GM21390 (cell line): ENCODE data around the gene SMAGP.
"Not testable (repeated sequence)": the region's sequence is repeated elsewhere in the genome, so short reads cannot be mapped to it uniquely, and the experiment has no call there.

Source experiments
- ATAC-seq: cut with Tn5 transposase; IDR thresholded peaks from one replicate; pipeline ENCODE4 v1.9.1; 2021; ENCODE audit not compliant: unreplicated experiment

SMAGP gene

DNA sequence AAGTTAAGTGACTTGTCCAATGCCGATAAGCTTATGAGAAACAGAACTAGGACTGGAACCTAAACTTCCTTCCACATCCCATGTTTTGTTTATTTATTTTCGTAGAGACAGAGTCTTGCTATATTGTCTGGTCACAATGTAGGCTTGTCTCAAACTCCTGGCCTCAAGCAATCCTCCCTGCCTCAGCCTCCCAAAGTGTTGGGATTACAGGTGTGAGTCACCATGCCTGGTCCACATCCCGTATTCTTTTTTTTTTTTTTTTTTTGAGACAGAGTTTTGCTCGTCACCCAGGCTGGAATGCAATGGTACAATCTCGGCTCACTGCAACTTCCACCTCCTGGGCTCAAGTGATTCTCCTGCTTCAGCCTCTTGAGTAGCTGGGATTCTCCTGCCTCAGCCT is 43.1 kb downstream of the SMAGP start:
- not testable (repeated sequence) for ATAC-seq

- no peak for ATAC-seq
Measured at GRCh38 chr12:51225771-51226170, 44.4 kb downstream of the SMAGP start.

- ATAC-seq = no peak
Measured at GRCh38 chr12:51225234-51225633, 45.0 kb downstream of the SMAGP start.

GRCh38 chr12:51224625-51225024 is 45.6 kb downstream of the SMAGP start:
- ATAC-seq = no peak

DNA sequence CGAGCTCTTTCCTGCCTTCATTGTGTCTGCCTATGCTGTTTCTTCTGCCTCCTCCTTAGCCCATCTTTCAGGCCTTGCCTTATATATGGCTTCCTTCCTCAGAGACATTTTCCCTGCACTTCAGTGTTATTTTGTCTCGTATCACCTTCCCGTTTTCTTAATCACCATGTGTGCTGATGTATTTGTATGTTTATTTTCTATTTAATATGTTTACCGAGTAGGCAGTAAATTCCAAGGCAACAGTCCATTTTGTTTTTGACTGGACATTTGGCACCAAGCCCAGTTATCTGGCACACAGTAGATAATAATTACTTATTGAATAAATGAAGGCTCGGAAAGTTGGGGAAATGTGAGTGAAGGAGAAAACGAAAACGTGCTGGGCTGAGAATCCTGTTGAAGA is 47.8 kb downstream of the SMAGP start:
- no peak for ATAC-seq

DNA sequence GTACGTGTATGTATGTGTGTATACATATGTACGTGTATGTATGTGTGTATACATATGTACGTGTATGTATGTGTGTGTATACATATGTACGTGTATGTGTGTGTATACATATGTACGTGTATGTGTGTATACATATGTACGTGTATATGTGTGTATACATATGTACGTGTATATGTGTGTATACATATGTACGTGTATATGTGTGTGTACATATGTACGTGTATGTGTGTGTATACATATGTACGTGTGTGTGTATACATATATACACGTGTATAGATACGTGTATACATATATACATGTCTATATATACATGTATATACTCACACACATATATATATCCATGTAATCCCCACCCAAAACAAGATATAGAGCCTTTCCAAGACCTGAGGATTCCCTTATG is 50.4 kb downstream of the SMAGP start:
- not testable (repeated sequence) for ATAC-seq

- no peak for ATAC-seq
Measured at GRCh38 chr12:51219322-51219721, 50.9 kb downstream of the SMAGP start.

DNA sequence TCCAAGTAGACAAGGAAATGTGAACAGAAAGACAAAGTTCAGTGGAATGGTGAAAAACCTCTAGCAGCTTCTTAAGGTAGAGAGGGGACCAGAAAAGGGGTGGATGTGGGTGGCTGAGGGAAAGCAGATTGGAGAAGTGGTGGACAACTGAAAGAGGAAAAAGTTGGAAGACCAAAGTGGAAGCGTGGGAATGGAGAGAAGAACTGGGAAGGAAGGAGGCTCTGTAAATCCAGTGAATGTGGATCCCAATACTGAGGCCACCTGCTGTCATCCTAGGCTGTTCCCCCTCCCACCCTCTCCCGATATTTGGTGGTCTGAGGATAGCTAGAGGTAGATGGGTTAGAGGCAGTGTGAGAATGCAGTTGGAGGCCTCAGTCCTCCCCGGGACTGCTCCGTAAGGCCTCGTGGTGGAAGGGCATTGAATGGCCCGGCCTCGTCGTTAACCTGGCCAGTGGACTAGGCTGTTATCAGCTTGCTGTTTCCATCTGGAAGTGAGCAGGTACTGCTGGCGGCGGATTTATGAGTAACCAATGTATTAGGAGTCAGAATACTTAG is 51.5 kb downstream of the SMAGP start:
- no peak for ATAC-seq

DNA sequence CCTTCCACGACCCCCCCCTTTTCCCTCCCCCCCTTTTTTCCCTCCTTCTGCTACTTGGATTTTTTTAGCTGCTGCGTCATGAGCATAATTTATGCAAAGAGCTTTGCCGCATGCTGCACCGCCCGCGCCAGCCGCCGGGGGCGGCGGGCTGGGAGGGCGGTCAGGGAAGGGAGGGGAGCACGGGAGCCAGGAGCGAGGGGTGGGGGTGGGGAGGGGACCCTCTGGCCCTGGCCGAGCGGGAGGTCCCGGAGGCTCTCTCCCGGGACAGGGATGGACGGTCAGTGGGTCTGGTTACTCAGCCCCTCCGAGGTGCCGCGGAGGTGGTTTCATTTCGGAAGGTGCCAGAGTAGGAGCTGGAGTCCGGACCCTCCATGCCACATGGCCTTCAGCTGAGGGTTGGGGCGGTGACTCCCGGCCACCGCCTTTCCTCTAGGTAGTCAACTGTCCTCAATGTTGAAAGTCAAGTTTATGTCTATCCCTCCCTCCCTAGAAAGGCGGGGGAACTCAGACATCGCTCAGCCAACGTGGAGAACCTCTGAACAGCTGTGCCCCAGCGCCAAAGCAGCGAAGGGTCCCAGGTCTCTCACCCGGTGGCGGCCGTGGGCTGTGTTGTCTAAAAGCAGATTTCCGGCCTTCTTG is 52.1 kb downstream of the SMAGP start, which contains the start of gene POU6F1:
TSS of gene POU6F1 (minus strand) at position 95 of the 639 bp plus-strand sequence. CDS start 11,226 bp downstream, outside the sequence.
- ATAC-seq = peak; percentile 66

DNA sequence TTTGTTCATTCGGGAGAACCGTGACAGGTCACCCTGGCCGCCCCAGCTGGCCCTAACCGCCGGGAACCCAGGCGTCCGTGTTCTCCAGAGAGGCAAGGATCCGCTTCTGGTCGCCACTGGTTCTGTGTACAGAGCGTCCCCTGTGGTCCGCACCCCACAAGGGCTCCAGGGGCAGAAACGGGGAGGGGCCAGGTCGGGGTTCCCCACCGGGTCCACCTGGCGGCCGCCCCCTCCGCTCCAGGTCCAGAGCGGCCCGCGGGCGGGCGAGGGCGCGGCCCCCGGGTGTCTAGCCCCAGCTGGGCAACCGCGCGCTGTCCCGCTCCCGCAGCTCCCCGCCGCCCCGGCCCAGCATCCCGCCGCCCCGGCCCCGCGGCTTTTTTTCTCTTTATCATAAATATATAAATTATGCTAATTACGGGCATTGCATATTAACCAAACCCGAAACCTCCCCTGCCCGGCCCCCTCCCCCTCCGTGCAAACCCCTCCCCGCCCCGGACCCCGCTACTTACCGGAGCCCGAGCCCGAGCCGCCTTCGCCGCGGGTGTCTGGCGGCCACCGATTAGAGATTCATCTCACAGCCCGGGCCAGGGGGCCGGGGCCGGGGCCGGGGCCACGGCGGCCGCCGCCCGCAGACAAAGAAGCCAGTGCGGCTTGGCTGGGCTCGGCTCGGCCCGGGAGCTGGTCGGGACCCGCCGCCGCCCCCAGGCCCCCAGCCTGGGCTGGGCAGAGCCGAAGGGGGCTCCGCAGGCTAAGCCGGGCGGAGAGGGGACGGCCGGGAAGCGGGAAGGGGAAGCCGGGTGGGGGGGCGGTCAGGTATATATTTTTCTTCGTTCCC is 52.9 kb downstream of the SMAGP start:
- peak; percentile 25 for ATAC-seq

- no peak for ATAC-seq
Measured at GRCh38 chr12:51216642-51217041, 53.6 kb downstream of the SMAGP start.

DNA sequence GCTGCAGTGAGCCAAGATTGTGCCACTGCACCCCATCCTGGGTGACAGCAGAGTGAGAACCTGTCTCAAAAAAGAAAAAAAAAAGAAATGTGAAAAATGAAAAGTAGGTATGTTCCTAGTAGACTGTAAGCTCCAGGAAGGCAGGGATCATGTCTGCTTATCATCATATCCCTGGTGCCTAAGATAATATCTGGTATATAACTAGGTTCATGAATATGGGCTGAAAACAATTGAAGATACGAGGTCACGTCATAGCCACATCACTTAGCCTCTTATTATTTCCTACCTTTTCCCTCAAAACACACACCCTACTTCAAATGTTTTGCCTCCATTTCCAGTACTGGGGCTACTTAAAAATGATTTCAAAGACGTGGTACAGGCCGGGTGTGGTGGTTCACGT is 55.3 kb downstream of the SMAGP start:
- no peak for ATAC-seq

DNA sequence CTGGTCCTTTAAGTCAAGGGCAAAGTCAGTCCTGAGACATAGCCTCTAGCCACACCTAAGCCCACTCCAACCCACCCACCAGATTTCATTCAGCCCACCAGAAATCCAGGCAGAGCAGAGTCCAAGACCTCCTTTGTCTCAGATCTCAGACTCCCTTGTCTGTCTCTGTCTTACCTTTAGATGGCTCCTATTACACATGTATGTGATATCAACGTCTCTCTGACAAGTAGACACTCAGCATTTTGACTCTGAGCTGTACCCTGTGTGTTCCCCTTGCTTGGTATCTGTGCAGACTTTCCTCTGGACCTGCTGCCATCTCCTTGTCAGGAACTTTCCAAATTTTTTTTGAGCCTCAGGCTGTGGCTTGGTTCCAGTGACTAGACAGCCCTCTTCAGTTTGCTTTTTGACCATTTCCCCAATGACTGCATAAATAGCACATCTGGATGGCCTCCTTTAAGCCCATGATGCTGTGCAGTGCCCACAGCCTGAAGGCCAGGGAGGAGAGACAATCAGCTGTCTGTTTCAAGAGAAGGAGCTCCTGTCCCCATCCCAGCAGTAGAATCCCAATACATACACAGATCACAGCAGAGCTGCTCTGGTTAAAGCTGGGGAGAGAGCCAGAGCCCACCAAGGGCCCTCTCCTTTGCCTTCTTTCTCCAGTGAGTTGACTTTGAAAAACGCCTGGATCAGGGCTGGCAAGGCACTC is 59.4 kb downstream of the SMAGP start:
- no peak for ATAC-seq

DNA sequence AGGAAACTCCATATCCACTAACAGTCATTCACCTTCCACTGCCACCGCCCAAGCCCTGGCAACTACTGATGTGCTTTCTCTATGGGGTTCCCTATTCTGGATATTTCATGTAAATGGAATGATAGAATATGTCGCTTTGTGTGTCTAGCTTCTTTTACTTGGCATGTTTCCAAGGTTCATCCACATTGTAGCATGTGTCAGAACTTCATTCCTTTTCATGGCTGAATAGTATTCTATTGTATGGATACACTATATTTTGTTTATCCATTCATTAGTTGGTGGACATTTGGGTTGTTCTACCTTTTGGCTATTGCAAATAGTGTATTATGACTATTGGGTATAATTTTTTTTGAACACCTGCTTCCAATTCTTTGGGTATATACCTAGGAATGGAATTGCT is 61.0 kb downstream of the SMAGP start:
- no peak for ATAC-seq

- no peak for ATAC-seq
Measured at GRCh38 chr12:51208016-51208660, 62.1 kb downstream of the SMAGP start.

DNA sequence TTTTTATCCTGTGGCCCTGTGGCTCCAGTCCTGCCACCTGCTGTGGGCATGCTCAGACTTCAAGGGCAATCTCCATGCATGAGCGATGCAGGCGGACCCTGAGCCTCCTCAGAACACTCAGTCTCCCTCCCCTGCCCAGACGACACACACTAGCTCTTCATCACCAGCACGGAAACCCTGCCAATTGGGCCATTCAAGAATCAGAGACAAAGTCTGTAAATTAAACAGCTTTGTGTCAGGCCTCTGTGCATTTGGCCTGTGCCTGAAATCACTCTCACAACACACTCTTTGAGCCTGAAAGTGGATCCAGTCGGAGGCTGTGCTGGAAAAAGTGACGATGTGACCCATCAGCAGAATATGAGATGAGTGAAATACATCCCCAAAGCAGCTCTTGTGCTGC is 64.9 kb downstream of the SMAGP start:
- no peak for ATAC-seq

DNA sequence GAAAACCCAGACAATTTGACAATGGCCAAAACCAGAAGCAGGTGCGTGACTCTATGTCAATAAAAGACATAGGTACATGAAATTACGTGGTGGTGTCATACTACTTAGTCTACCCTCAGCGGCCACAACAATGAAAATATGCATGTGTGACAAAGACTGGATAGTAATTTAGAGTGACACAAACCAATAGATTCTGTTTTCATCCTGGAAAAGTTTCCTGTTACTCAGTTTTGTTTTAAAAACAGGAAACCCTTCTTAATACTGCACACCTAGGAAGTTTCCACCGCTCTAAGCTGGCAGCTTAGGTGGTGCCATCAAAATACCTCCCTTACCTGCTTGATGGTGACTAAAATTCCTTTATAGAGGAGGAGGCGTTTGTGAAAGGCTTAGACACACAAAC is 67.5 kb downstream of the SMAGP start:
- no peak for ATAC-seq

GRCh38 chr12:51200806-51201205 is 69.4 kb downstream of the SMAGP start:
- no peak for ATAC-seq

DNA sequence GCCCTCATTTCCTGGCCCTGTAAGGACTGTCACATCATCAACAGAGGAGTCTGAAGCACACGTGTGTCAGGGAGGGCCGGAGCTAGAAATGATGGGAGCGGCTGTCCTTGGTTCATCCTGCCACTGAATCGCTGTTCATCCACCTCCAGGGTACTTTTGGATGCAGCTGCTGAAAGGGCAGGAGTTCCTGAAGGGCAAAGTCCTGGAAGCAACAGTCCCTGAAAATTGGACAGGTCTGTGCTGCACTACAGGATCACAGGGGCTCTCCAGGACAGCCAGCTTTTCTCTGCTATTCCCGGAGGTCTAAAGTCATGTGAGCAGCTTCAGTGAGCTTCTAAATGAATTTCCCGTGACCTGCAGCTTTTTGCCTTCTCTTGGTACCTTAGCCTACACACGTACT is 70.1 kb downstream of the SMAGP start:
- no peak for ATAC-seq

GRCh38 chr12:51199366-51199945 is 70.8 kb downstream of the SMAGP start:
- ATAC-seq = no peak
